Right lobe of liver (tissue), 4 donors: Measurements from ENCODE around the gene UNC5C.

Experiments used
- CTCF ChIP-seq, 4 donors: fragments of 200-600 bp in 3 of 4; fragments of 450-650 bp in 1 of 4; IDR thresholded peaks; one replicate each; pipeline versions ENCODE4 v1.5.1 to v1.8.0; 2016 to 2022; ENCODE audit warnings: antibody characterized with exemption in 4 of 4, mild to moderate bottlenecking in 2 of 4
- POLR2A ChIP-seq: fragments of 450-650 bp; IDR thresholded peaks from one replicate; pipeline ENCODE4 v1.6.1; 2017; ENCODE audit warnings: antibody characterized with exemption, mild to moderate bottlenecking
- donor health status: DM: no; HTN: no; CAD: no.
- donor health status: DM: no; HTN: no; CAD: no.
- donor health status: DM: no; HTN: yes; CAD: no.

GRCh38 chr4:95318044-95318443, 230.7 kb downstream of the UNC5C start:
- no peak for TF ChIP-seq CTCF (IDR thresholded peaks at IDR 0.05)
- no peak for TF ChIP-seq POLR2A
